ENCODE results near the gene HDAC7. TPM values are rescaled to one million over a fixed set of nuclear protein-coding genes. Genes with fewer than 3 reads are reported as not detected.

Gene HDAC7
- total and polyA plus RNA-seq, 3 experiments from 2014 or later, result 23.1 to 207 (median 206) TPM

GRCh38 chr12:47823422-47824086 is 3.9 kb upstream of the HDAC7 start:
- DNase-seq, result no peak
- POLR2A ChIA-PET, result interaction anchor here (0.8 to 1.1 kb wide), 3 partner anchors 8 to 16 kb away, joined by 3 to 4 read pairs (median 3); no protein-coding TSS in a partner anchor
- Histone ChIP-seq H3K27me3 (ENCODE audit: insufficient read depth, low read length, poor library complexity, severe bottlenecking) (no peaks in the 10 kb centered on the region), H3K36me3 (ENCODE audit: insufficient read depth, low read length) (no peaks in the 10 kb centered on the region), H3K4me1 (ENCODE audit: insufficient read depth, low read length) (peaks cover 78% of the 10 kb centered on the region), H3K9me3 (ENCODE audit: low read length) (no peaks in the 10 kb centered on the region), H3K27ac (ENCODE audit: low read depth, low read length) (no peak overlapping the region), H3K4me3 (ENCODE audit: low read length) (no peak overlapping the region)
- H3K4me1 Mint-ChIP-seq, result peaks cover 69 to 81% (median 81%) of the 10 kb centered on the region in 3 donors
- peaks cover 0 to 1% of the 10 kb centered on the region in 2 donors for H3K27me3 Mint-ChIP-seq
- H3K27ac Mint-ChIP-seq, result peak overlapping the region; percentile 89 to 99 (median 96)
- peak overlapping the region in 6 of 7 donors; percentile 26 to 82 (median 76) for H3K4me3 Mint-ChIP-seq
- CTCF ChIA-PET, result interaction anchor here (24.2 kb wide), 1 partner anchor 11 kb away, joined by 452 read pairs; no protein-coding TSS in a partner anchor
- peaks cover 0 to 7% (median 0%) of the 10 kb centered on the region in 3 donors for H3K36me3 Mint-ChIP-seq
- H3K9me3 Mint-ChIP-seq, result no peaks in the 10 kb centered on the region

GRCh38 chr12:47822863-47823262 is 3.2 kb upstream of the HDAC7 start:
- Mint-ChIP-seq H3K4me1 (peaks cover 72 to 82% (median 81%) of the 10 kb centered on the region in 3 donors), H3K4me3 (peak overlapping the region in 2 of 7 donors; percentile 2 to 26), H3K27ac (peak overlapping the region; percentile 61 to 99 (median 92))

GRCh38 chr12:47822401-47822800 is 2.7 kb upstream of the HDAC7 start:
- Mint-ChIP-seq H3K36me3 (peaks cover 0 to 11% (median 0%) of the 10 kb centered on the region in 3 donors), H3K4me3 (peak overlapping the region in 3 of 7 donors; percentile 15 to 91 (median 20)), H3K4me1 (peaks cover 76 to 86% (median 85%) of the 10 kb centered on the region in 3 donors), H3K27me3 (peaks cover 0 to 1% of the 10 kb centered on the region in 2 donors), H3K9me3 (no peaks in the 10 kb centered on the region), H3K27ac (peak overlapping the region; percentile 22 to 99 (median 90))
- POLR2A ChIA-PET, result interaction anchor here (0.8 to 1.3 kb wide), 3 partner anchors 9 to 14 kb away, joined by 3 read pairs; no protein-coding TSS in a partner anchor
- no peaks in the 10 kb centered on the region for H3K27me3 ChIP-seq (ENCODE audit: insufficient read depth, low read length, poor library complexity, severe bottlenecking)
- H3K4me1 ChIP-seq (ENCODE audit: insufficient read depth, low read length), result peaks cover 81% of the 10 kb centered on the region
- no peak overlapping the region for H3K4me3 ChIP-seq (ENCODE audit: low read length)
- CTCF ChIA-PET, result interaction anchor here (1.5 to 24.2 kb wide), 3 partner anchors 9 to 14 kb away, joined by 6 to 452 read pairs (median 7); no protein-coding TSS in a partner anchor
- no peaks in the 10 kb centered on the region for H3K36me3 ChIP-seq (ENCODE audit: insufficient read depth, low read length)
- no peak overlapping the region for H3K27ac ChIP-seq (ENCODE audit: low read depth, low read length)
- no peak for DNase-seq
- H3K9me3 ChIP-seq (ENCODE audit: low read length), result no peaks in the 10 kb centered on the region

More at GRCh38 chr12:47822863-47823262, 3.2 kb upstream of the HDAC7 start:
- no peaks in the 10 kb centered on the region for H3K9me3 ChIP-seq (ENCODE audit: low read length)
- no peaks in the 10 kb centered on the region for H3K36me3 ChIP-seq (ENCODE audit: insufficient read depth, low read length)
- peaks cover 78% of the 10 kb centered on the region for H3K4me1 ChIP-seq (ENCODE audit: insufficient read depth, low read length)
- H3K4me3 ChIP-seq (ENCODE audit: low read length), result no peak overlapping the region
- POLR2A ChIA-PET, result interaction anchor here (0.8 kb wide), 1 partner anchor 9 kb away, joined by 3 read pairs; no protein-coding TSS in a partner anchor
- CTCF ChIA-PET, result interaction anchor here (1.5 to 24.2 kb wide), 3 partner anchors 9 to 15 kb away, joined by 6 to 452 read pairs (median 7); no protein-coding TSS in a partner anchor
- H3K9me3 Mint-ChIP-seq, result no peaks in the 10 kb centered on the region
- peaks cover 0 to 11% (median 0%) of the 10 kb centered on the region in 3 donors for H3K36me3 Mint-ChIP-seq
- peaks cover 0 to 1% of the 10 kb centered on the region in 2 donors for H3K27me3 Mint-ChIP-seq
- no peak for DNase-seq
- no peak overlapping the region for H3K27ac ChIP-seq (ENCODE audit: low read depth, low read length)
- no peaks in the 10 kb centered on the region for H3K27me3 ChIP-seq (ENCODE audit: insufficient read depth, low read length, poor library complexity, severe bottlenecking)

GRCh38 chr12:47821346-47821706 is 1.6 kb upstream of the HDAC7 start:
- Histone ChIP-seq H3K27ac (ENCODE audit: low read depth, low read length) (no peak overlapping the region), H3K27me3 (ENCODE audit: insufficient read depth, low read length, poor library complexity, severe bottlenecking) (no peaks in the 10 kb centered on the region), H3K4me1 (ENCODE audit: insufficient read depth, low read length) (peaks cover 81% of the 10 kb centered on the region), H3K36me3 (ENCODE audit: insufficient read depth, low read length) (no peaks in the 10 kb centered on the region), H3K9me3 (ENCODE audit: low read length) (no peaks in the 10 kb centered on the region), H3K4me3 (ENCODE audit: low read length) (no peak overlapping the region)
- no peak for DNase-seq
- ChIA-PET CTCF (interaction anchor here (1.1 to 24.2 kb wide), 4 partner anchors 8 to 54 kb away, joined by 3 to 452 read pairs (median 22); no protein-coding TSS in a partner anchor), POLR2A (interaction anchor here (1.3 to 2.0 kb wide), 2 partner anchors 8 to 12 kb away, joined by 3 to 8 read pairs; no protein-coding TSS in a partner anchor)
- H3K4me1 Mint-ChIP-seq, result peaks cover 77 to 88% (median 86%) of the 10 kb centered on the region in 3 donors
- peaks cover 0 to 11% (median 0%) of the 10 kb centered on the region in 3 donors for H3K36me3 Mint-ChIP-seq
- peaks cover 0 to 1% of the 10 kb centered on the region in 2 donors for H3K27me3 Mint-ChIP-seq
- H3K4me3 Mint-ChIP-seq, result peak overlapping the region; percentile 51 to 93 (median 90)
- peak overlapping the region in 7 of 8 donors; percentile 28 to 95 (median 79) for H3K27ac Mint-ChIP-seq
- H3K9me3 Mint-ChIP-seq, result no peaks in the 10 kb centered on the region

- H3K9me3 Mint-ChIP-seq, result no peaks in the 10 kb centered on the region
- POLR2A ChIA-PET, result interaction anchor here (0.6 to 2.0 kb wide), 2 partner anchors 12 to 115 kb away, joined by 3 to 8 read pairs; partner anchors contain the start of gene RPAP3
- H3K36me3 Mint-ChIP-seq, result peaks cover 0 to 11% (median 0%) of the 10 kb centered on the region in 3 donors
- Histone ChIP-seq H3K27me3 (ENCODE audit: insufficient read depth, low read length, poor library complexity, severe bottlenecking) (no peaks in the 10 kb centered on the region), H3K27ac (ENCODE audit: low read depth, low read length) (peak overlapping the region; percentile 66), H3K4me1 (ENCODE audit: insufficient read depth, low read length) (peaks cover 80% of the 10 kb centered on the region), H3K4me3 (ENCODE audit: low read length) (peak overlapping the region; percentile 83), H3K9me3 (ENCODE audit: low read length) (no peaks in the 10 kb centered on the region), H3K36me3 (ENCODE audit: insufficient read depth, low read length) (no peaks in the 10 kb centered on the region)
- H3K4me1 Mint-ChIP-seq, result peaks cover 76 to 88% (median 88%) of the 10 kb centered on the region in 3 donors
- peaks cover 0 to 1% of the 10 kb centered on the region in 2 donors for H3K27me3 Mint-ChIP-seq
- DNase-seq, result no peak
- CTCF ChIA-PET, result interaction anchor here (1.1 to 24.2 kb wide), 3 partner anchors 12 to 54 kb away, joined by 3 to 452 read pairs (median 38); no protein-coding TSS in a partner anchor
- peak overlapping the region; percentile 89 to 94 (median 91) for H3K4me3 Mint-ChIP-seq
- peak overlapping the region; percentile 89 to 98 (median 96) for H3K27ac Mint-ChIP-seq
Measured at GRCh38 chr12:47820631-47821345, 1.1 kb upstream of the HDAC7 start.

- DNase-seq, result peak in 2 of 5 donors; percentile 36 to 49
- Mint-ChIP-seq H3K4me3 (peak overlapping the region; percentile 90 to 97 (median 93)), H3K27ac (peak overlapping the region; percentile 81 to 99 (median 94)), H3K36me3 (peaks cover 0 to 11% (median 0%) of the 10 kb centered on the region in 3 donors), H3K4me1 (peaks cover 76 to 88% (median 88%) of the 10 kb centered on the region in 3 donors), H3K27me3 (peaks cover 0 to 1% of the 10 kb centered on the region in 2 donors), H3K9me3 (no peaks in the 10 kb centered on the region)
- Histone ChIP-seq H3K36me3 (ENCODE audit: insufficient read depth, low read length) (no peaks in the 10 kb centered on the region), H3K4me3 (ENCODE audit: low read length) (peak overlapping the region; percentile 57), H3K4me1 (ENCODE audit: insufficient read depth, low read length) (peaks cover 79% of the 10 kb centered on the region), H3K27ac (ENCODE audit: low read depth, low read length) (peak overlapping the region; percentile 71), H3K9me3 (ENCODE audit: low read length) (no peaks in the 10 kb centered on the region), H3K27me3 (ENCODE audit: insufficient read depth, low read length, poor library complexity, severe bottlenecking) (no peaks in the 10 kb centered on the region)
- ChIA-PET CTCF (interaction anchor here (0.9 to 24.2 kb wide), 8 partner anchors 10 to 113 kb away, joined by 3 to 452 read pairs (median 4); partner anchors contain the start of gene RPAP3), POLR2A (interaction anchor here (0.6 to 3.0 kb wide), 6 partner anchors 9 to 338 kb away, joined by 3 to 23 read pairs (median 4); no protein-coding TSS in a partner anchor)
Measured at GRCh38 chr12:47819138-47819895, 386 bp downstream of the HDAC7 start.

All from CD8-positive, alpha-beta memory T cell (primary cell).